Measurements from ENCODE around the gene SIT1. TPM values are rescaled to one million over a fixed set of nuclear protein-coding genes. Genes with fewer than 3 reads are reported as not detected.

SIT1 gene
- total and polyA plus RNA-seq, 2 experiments from 2014 or later: 13.2 to 14.7 TPM

- H3K4me3 Mint-ChIP-seq: no peak overlapping the region
- ATAC-seq: no peak
Measured at GRCh38 chr9:35695943-35696401, 45.2 kb upstream of the SIT1 start.

More at GRCh38 chr9:35695943-35696401, 45.2 kb upstream of the SIT1 start:
- H3K79me2 ChIP-seq (replicated peaks; ENCODE audit: insufficient read depth): no peaks in the 10 kb centered on the region
- no peak overlapping the region for H3K27ac ChIP-seq (ENCODE audit: low read depth)
- no peaks in the 10 kb centered on the region for H3K9me2 ChIP-seq (ENCODE audit: insufficient read depth)
- no peak overlapping the region for H3K4me2 ChIP-seq
- peaks cover 19% of the 10 kb centered on the region; the same call in 1 of the 2 replicates for H3K36me3 ChIP-seq (ENCODE audit: insufficient read depth)
- H3K4me1 ChIP-seq (ENCODE audit: insufficient read depth): no peaks in the 10 kb centered on the region
- H3K4me1 Mint-ChIP-seq: peaks cover 9% of the 10 kb centered on the region
- peaks cover 5% of the 10 kb centered on the region for H3K27me3 Mint-ChIP-seq (ENCODE audit: insufficient read depth, low read depth, poor library complexity)
- no peak for DNase-seq (ENCODE audit: low spot score)
- no peak for TF ChIP-seq REST (IDR thresholded peaks at IDR 0.05; ENCODE audit: unreplicated experiment)
- TF ChIP-seq ZNF462 (CRISPR knock-in tag; IDR thresholded peaks at IDR 0.05): no peak
- TF ChIP-seq ZNF114 (CRISPR knock-in tag; IDR thresholded peaks at IDR 0.05): no peak
- no peak for TF ChIP-seq JUNB (IDR thresholded peaks at IDR 0.05; ENCODE audit: unreplicated experiment)
- TF ChIP-seq STAT1 (IDR thresholded peaks at IDR 0.05; ENCODE audit: unreplicated experiment): no peak
- no peak for TF ChIP-seq NANOG (IDR thresholded peaks at IDR 0.05; ENCODE audit: borderline replicate concordance)
- TF ChIP-seq ZNF331 (CRISPR knock-in tag; IDR thresholded peaks at IDR 0.05; ENCODE audit: low read depth): no peak
- no peak for TF ChIP-seq EZH2phosphoT487 (IDR thresholded peaks at IDR 0.05; ENCODE audit: unreplicated experiment)
- TF ChIP-seq CTCF (conservative IDR thresholded peaks at IDR 0.05; ENCODE audit: low read depth in 2 of 2): no peak
- TF ChIP-seq CREB1 (CRISPR knock-in tag; IDR thresholded peaks at IDR 0.05; ENCODE audit: low read depth): no peak
- peaks cover 3% of the 10 kb centered on the region for H3K36me3 Mint-ChIP-seq (ENCODE audit: low read depth)
- peaks cover 6% of the 10 kb centered on the region for H3F3A ChIP-seq (replicated peaks; ENCODE audit: low read depth)
- H3K27me3 ChIP-seq (ENCODE audit: insufficient read depth): no peaks in the 10 kb centered on the region
- no peak overlapping the region for H3K27ac Mint-ChIP-seq
- no peak overlapping the region for H2AFZ ChIP-seq
- no peaks in the 10 kb centered on the region for H4K20me1 ChIP-seq (replicated peaks; ENCODE audit: insufficient read depth)
- no peak overlapping the region for H3K4me3 ChIP-seq
- no peaks in the 10 kb centered on the region; the same call in 1 of the 3 replicates for H3K9me3 Mint-ChIP-seq

All from GM23338 (cell line).